Measurements from ENCODE around the gene SPTBN4. TPM values are rescaled to one million over a fixed set of nuclear protein-coding genes. Genes with fewer than 3 reads are reported as not detected.

SPTBN4 gene
- polyA plus RNA-seq, 1 donor from 2014 or later: 12.7 TPM

GRCh38 chr19:40494191-40494838 is 27.5 kb downstream of the SPTBN4 start:
- H3K36me3 ChIP-seq (ENCODE audit: insufficient read depth, low read length): no peaks in the 10 kb centered on the region

GRCh38 chr19:40497214-40497613 is 30.4 kb downstream of the SPTBN4 start:
- H3K4me2 ChIP-seq (ENCODE audit: low read length): no peak overlapping the region
- no peaks in the 10 kb centered on the region for H3F3A ChIP-seq (ENCODE audit: insufficient read depth, low read length, poor library complexity, severe bottlenecking)
- no peaks in the 10 kb centered on the region for H3K36me3 ChIP-seq (ENCODE audit: insufficient read depth, low read length)
- H2AFZ ChIP-seq (ENCODE audit: low read depth, low read length): no peak overlapping the region
- no peaks in the 10 kb centered on the region for H3K9me2 ChIP-seq (ENCODE audit: insufficient read depth, low read length)
- no peak overlapping the region for H3K4me3 ChIP-seq (ENCODE audit: low read length)
- H3K9ac ChIP-seq (ENCODE audit: low read length): no peak overlapping the region
- peaks cover 4% of the 10 kb centered on the region for H3K9me3 ChIP-seq (ENCODE audit: low read length)
- H3K27me3 ChIP-seq (ENCODE audit: insufficient read depth, low read depth, low read length): peaks cover 5% of the 10 kb centered on the region
- no peak overlapping the region for H3K27ac ChIP-seq (ENCODE audit: low read length)
- no peaks in the 10 kb centered on the region for H4K20me1 ChIP-seq (ENCODE audit: insufficient read depth)
- H3K79me2 ChIP-seq (replicated peaks; ENCODE audit: insufficient read depth, low read length): no peaks in the 10 kb centered on the region
- TF ChIP-seq EZH2 (IDR thresholded peaks at IDR 0.05; ENCODE audit: borderline replicate concordance, insufficient read depth, low read length, poor library complexity, severe bottlenecking): no peak
- TF ChIP-seq POLR2AphosphoS5 (IDR thresholded peaks at IDR 0.05): no peak
- no peak for TF ChIP-seq EP300 (conservative IDR thresholded peaks at IDR 0.05; ENCODE audit: poor library complexity, severe bottlenecking)
- no peak for TF ChIP-seq REST (IDR thresholded peaks at IDR 0.05; ENCODE audit: borderline replicate concordance)
- TF ChIP-seq MXI1 (conservative IDR thresholded peaks at IDR 0.05; ENCODE audit: poor library complexity, severe bottlenecking): no peak
- TF ChIP-seq RAD21 (conservative IDR thresholded peaks at IDR 0.05): no peak

More at GRCh38 chr19:40494191-40494838, 27.5 kb downstream of the SPTBN4 start:
- H3K9ac ChIP-seq (ENCODE audit: low read length): no peak overlapping the region
- H3K4me3 ChIP-seq (ENCODE audit: low read length): no peak overlapping the region
- no peaks in the 10 kb centered on the region for H3F3A ChIP-seq (ENCODE audit: insufficient read depth, low read length, poor library complexity, severe bottlenecking)
- H3K27ac ChIP-seq (ENCODE audit: low read length): no peak overlapping the region
- no peaks in the 10 kb centered on the region for H3K9me2 ChIP-seq (ENCODE audit: insufficient read depth, low read length)
- TF ChIP-seq POLR2AphosphoS5 (IDR thresholded peaks at IDR 0.05): no peak
- no peak for TF ChIP-seq CTCF (IDR thresholded peaks at IDR 0.05; ENCODE audit: poor library complexity, severe bottlenecking)
- TF ChIP-seq EP300 (conservative IDR thresholded peaks at IDR 0.05; ENCODE audit: poor library complexity, severe bottlenecking): no peak
- TF ChIP-seq EZH2 (IDR thresholded peaks at IDR 0.05; ENCODE audit: borderline replicate concordance, insufficient read depth, low read length, poor library complexity, severe bottlenecking): no peak
- no peak for TF ChIP-seq RAD21 (conservative IDR thresholded peaks at IDR 0.05)
- TF ChIP-seq MXI1 (conservative IDR thresholded peaks at IDR 0.05; ENCODE audit: poor library complexity, severe bottlenecking): no peak
- TF ChIP-seq SMC3 (conservative IDR thresholded peaks at IDR 0.05; ENCODE audit: poor library complexity): no peak
- no peak for TF ChIP-seq REST (IDR thresholded peaks at IDR 0.05; ENCODE audit: borderline replicate concordance)
- no peak for TF ChIP-seq TAF1 (IDR thresholded peaks at IDR 0.05; ENCODE audit: low read depth)
- H3K79me2 ChIP-seq (replicated peaks; ENCODE audit: insufficient read depth, low read length): no peaks in the 10 kb centered on the region
- H3K4me2 ChIP-seq (ENCODE audit: low read length): no peak overlapping the region
- H3K27me3 ChIP-seq (ENCODE audit: insufficient read depth, low read depth, low read length): peaks cover 5% of the 10 kb centered on the region
- peaks cover 6% of the 10 kb centered on the region for H3K9me3 ChIP-seq (ENCODE audit: low read length)
- H2AFZ ChIP-seq (ENCODE audit: low read depth, low read length): no peak overlapping the region
- no peaks in the 10 kb centered on the region for H4K20me1 ChIP-seq (ENCODE audit: insufficient read depth)

Measured in neural cell (in vitro differentiated cells).